HepG2 (cell line): ENCODE data around the gene PIP4K2C. TPM values are rescaled to one million over a fixed set of nuclear protein-coding genes. Genes with fewer than 3 reads are reported as not detected.

Source experiments
- EZH2 ChIP-seq: conservative IDR thresholded peaks from 2 replicates; pipeline ENCODE4 v1.6.1; 2012; ENCODE audit warnings: mild to moderate bottlenecking, low read depth, low read length, moderate library complexity
- HNRNPL ChIP-seq: fragments of 200-400 bp; formaldehyde crosslinking; IDR thresholded peaks from 2 replicates; pipeline ENCODE4 v1.6.1; 2017; ENCODE audit warnings: mild to moderate bottlenecking, low read depth, low read length
- KLF11 ChIP-seq: IDR thresholded peaks from 2 replicates; pipeline ENCODE4 v1.6.1; 2016; ENCODE audit warnings: missing compliant biosample characterization
- MBNL3 ChIP-seq: fragments of 250-450 bp; sonication (Bioruptor Pico); conservative IDR thresholded peaks from 2 replicates; pipeline ENCODE4 v1.8.0; 2022; ENCODE audit warnings: mild to moderate bottlenecking, inconsistent platforms
- NFE2L2 ChIP-seq: fragments of 150-350 bp; IDR thresholded peaks from 2 replicates; pipeline ENCODE4 v1.6.1; 2014; ENCODE audit warnings: low read length
- RFX5 ChIP-seq: IDR thresholded peaks from 2 replicates; pipeline ENCODE4 v1.6.1; 2011; ENCODE audit warnings: low read depth, low read length, improper control_type of control experiment
- RFXAP ChIP-seq: sonication (generic); formaldehyde crosslinking; IDR thresholded peaks from 2 replicates; pipeline ENCODE4 v1.4.0; 2020; ENCODE audit warnings: missing genetic modification reagents, borderline replicate concordance
- SP1 ChIP-seq, 2 experiments: fragments of 450-650 bp in 1 of 2; sonication (generic) in 1 of 2; formaldehyde crosslinking in 1 of 2; IDR thresholded peaks; 2 replicates each; pipeline versions ENCODE4 v1.4.0 to v1.6.1; 2016 to 2020; ENCODE audit warnings: missing genetic modification reagents in 1 of 2
- SRF ChIP-seq: IDR thresholded peaks from 2 replicates; pipeline ENCODE4 v1.6.1; 2011; ENCODE audit warnings: mild to moderate bottlenecking, low read depth, low read length, moderate library complexity
- TARDBP ChIP-seq: sonication (generic); formaldehyde crosslinking; IDR thresholded peaks from 2 replicates; pipeline ENCODE4 v1.8.0; 2022; ENCODE audit warnings: mild to moderate bottlenecking, missing genetic modification reagents
- ZNF546 ChIP-seq: sonication (generic); formaldehyde crosslinking; conservative IDR thresholded peaks from 2 replicates; pipeline ENCODE4 v1.8.1; 2023; ENCODE audit warnings: mild to moderate bottlenecking, missing genetic modification reagents
- ZNF619 ChIP-seq: sonication (generic); formaldehyde crosslinking; IDR thresholded peaks from 2 replicates; pipeline ENCODE4 v1.4.0; 2020; ENCODE audit warnings: mild to moderate bottlenecking, missing genetic modification reagents
- ZNF883 ChIP-seq: sonication (generic); formaldehyde crosslinking; IDR thresholded peaks from 2 replicates; pipeline ENCODE4 v1.5.1; 2020; ENCODE audit warnings: mild to moderate bottlenecking, missing genetic modification reagents; ENCODE audit errors: not compliant biosample characterization
- polyA plus RNA-seq, 8 experiments: library from polyadenylated mRNA; depleted of rRNA in 3 of 8; stranded (reverse) in 7 of 8; unstranded in 1 of 8; fragments of >200 nt; fragmentation: Illumina TruSeq in 4 of 8; extraction: Trizol in 4 of 8; gene quantifications; 2 replicates each; pipeline versions ENCODE4 v1.2.1 to v1.2.3, GENCODE V29; 2011 to 2016; ENCODE audit warnings: low read depth in 4 of 8, missing spikeins in 1 of 8, mixed read lengths in 1 of 8; ENCODE audit not compliant: insufficient read depth in 1 of 8
- total RNA-seq, 5 experiments: library from RNA; depleted of rRNA; stranded (reverse); fragments of >200 nt; fragmentation: Illumina TruSeq; extraction: Trizol; gene quantifications; 2 replicates each; pipeline ENCODE4 v1.2.3, GENCODE V29; 2016; ENCODE audit warnings: low read depth in 1 of 5
- TF ChIP-seq, protein P1 (sequence below): sonication (generic); formaldehyde crosslinking; IDR thresholded peaks from 2 replicates; pipeline ENCODE4 v1.8.1; 2023; ENCODE audit warnings: mild to moderate bottlenecking, moderate library complexity, missing genetic modification reagents
- TF ChIP-seq, protein P2 (sequence below): sonication (generic); formaldehyde crosslinking; IDR thresholded peaks from 2 replicates; pipeline ENCODE4 v1.4.0; 2020; ENCODE audit warnings: missing genetic modification reagents
- TF ChIP-seq, protein P3 (sequence below): sonication (generic); formaldehyde crosslinking; IDR thresholded peaks from 2 replicates; pipeline ENCODE4 v1.8.1; 2023; ENCODE audit warnings: mild to moderate bottlenecking, missing genetic modification reagents
- TF ChIP-seq, protein P4 (sequence below): sonication (generic); formaldehyde crosslinking; IDR thresholded peaks from 2 replicates; pipeline ENCODE4 v1.8.0; 2022; ENCODE audit warnings: mild to moderate bottlenecking, missing genetic modification reagents, borderline replicate concordance
- TF ChIP-seq, protein P5 (sequence below): sonication (generic); formaldehyde crosslinking; IDR thresholded peaks from 2 replicates; pipeline ENCODE4 v1.5.0; 2020; ENCODE audit warnings: mild to moderate bottlenecking, missing genetic modification reagents, borderline replicate concordance
- TF ChIP-seq, protein P6 (sequence below): sonication (generic); formaldehyde crosslinking; IDR thresholded peaks from 2 replicates; pipeline ENCODE4 v1.9.0; 2021; ENCODE audit warnings: missing genetic modification reagents, mild to moderate bottlenecking, borderline replicate concordance

PIP4K2C gene
- total and polyA plus RNA-seq, 2 of the 13 experiments (the other 11 are each of a cell fraction or from before 2014, with no cell fraction given) = 23.3 to 26.4 TPM

DNA sequence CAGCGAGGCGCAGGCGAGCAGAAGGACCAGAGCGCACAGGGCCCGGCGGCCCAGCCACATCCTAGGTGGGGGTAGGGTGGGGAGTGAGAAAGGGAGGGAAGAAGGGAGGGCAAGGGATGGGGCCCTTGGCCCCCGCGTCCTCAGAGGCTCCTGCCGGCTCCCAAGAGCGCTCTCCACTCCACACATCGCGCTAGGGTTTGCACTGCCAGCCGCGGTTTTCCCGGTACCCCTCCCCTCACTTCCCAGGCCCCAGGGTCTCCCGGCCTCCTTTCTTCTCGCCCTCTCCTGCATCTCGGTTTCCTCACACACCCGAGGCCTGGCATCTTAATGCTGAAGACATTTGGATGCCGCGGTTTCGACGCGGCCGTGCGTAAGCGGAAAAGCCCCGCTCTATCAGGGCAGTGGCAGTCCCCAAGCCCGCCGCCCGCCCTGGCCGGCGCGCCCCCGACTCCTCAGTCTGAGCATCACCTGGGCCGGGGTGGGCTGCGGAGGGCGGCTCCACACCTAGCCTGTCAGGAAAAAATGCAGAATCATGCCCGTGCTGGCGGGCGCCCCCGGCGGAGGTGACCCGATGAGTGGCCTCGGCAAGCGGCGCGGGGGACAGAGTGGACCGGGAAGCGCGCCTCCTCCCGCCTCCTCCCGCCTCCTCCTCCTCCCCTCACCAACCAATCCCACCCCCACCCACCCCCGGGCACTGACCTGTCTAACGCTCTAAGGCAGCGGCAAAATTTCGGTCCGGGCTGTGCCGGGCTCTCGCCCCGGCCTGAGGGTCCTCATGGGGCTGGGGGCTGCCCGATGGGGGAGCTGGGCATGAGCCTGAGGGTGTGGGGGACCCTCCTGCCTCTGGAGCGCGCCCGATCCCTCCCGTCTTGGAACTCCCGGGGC lies 41.3 kb downstream of the PIP4K2C start (continued):
- no peak for TF ChIP-seq ZNF619
- TF ChIP-seq, protein P1, sequence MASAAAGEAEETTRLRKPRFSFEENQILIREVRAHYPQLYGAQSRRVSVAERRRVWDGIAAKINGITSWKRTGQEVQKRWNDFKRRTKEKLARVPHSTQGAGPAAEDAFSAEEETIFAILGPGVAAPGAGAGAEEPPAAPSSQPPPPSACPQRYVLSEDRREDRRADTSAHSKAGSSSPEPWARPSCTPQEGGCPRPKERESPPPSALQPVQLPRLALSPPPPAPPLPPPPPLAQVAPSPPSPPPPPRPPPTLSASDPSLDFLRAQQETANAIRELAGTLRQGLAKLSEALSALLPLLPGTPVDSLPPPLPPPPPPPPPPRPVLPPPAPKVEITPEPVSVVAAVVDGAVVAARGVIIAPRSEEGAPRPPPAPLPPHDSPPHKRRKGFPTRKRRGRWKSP = no peak
- peak; percentile 50 for TF ChIP-seq ZNF883 (CRISPR knock-in tag)
- TF ChIP-seq, protein P2, sequence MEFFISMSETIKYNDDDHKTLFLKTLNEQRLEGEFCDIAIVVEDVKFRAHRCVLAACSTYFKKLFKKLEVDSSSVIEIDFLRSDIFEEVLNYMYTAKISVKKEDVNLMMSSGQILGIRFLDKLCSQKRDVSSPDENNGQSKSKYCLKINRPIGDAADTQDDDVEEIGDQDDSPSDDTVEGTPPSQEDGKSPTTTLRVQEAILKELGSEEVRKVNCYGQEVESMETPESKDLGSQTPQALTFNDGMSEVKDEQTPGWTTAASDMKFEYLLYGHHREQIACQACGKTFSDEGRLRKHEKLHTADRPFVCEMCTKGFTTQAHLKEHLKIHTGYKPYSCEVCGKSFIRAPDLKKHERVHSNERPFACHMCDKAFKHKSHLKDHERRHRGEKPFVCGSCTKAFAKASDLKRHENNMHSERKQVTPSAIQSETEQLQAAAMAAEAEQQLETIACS (CRISPR knock-in tag) = no peak; the same call in 1 of the 2 replicates
- no peak for TF ChIP-seq SP1 (IDR thresholded peaks at IDR 0.05)
- no peak for TF ChIP-seq SP1 (CRISPR knock-in tag; IDR thresholded peaks at IDR 0.05)
- TF ChIP-seq RFXAP (CRISPR knock-in tag) = no peak
- TF ChIP-seq, protein P3, sequence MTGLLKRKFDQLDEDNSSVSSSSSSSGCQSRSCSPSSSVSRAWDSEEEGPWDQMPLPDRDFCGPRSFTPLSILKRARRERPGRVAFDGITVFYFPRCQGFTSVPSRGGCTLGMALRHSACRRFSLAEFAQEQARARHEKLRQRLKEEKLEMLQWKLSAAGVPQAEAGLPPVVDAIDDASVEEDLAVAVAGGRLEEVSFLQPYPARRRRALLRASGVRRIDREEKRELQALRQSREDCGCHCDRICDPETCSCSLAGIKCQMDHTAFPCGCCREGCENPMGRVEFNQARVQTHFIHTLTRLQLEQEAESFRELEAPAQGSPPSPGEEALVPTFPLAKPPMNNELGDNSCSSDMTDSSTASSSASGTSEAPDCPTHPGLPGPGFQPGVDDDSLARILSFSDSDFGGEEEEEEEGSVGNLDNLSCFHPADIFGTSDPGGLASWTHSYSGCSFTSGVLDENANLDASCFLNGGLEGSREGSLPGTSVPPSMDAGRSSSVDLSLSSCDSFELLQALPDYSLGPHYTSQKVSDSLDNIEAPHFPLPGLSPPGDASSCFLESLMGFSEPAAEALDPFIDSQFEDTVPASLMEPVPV (CRISPR knock-in tag) = peak; percentile 26; the same call in 1 of the 2 replicates
- no peak for TF ChIP-seq KLF11
- TF ChIP-seq, protein P4, sequence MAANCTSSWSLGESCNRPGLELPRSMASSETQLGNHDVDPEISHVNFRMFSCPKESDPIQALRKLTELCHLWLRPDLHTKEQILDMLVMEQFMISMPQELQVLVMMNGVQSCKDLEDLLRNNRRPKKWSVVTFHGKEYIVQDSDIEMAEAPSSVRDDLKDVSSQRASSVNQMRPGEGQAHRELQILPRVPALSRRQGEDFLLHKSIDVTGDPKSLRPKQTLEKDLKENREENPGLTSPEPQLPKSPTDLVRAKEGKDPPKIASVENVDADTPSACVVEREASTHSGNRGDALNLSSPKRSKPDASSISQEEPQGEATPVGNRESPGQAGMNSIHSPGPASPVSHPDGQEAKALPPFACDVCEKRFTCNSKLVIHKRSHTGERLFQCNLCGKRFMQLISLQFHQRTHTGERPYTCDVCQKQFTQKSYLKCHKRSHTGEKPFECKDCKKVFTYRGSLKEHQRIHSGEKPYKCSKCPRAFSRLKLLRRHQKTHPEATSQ = no peak
- no peak for TF ChIP-seq SRF
- TF ChIP-seq, protein P5, sequence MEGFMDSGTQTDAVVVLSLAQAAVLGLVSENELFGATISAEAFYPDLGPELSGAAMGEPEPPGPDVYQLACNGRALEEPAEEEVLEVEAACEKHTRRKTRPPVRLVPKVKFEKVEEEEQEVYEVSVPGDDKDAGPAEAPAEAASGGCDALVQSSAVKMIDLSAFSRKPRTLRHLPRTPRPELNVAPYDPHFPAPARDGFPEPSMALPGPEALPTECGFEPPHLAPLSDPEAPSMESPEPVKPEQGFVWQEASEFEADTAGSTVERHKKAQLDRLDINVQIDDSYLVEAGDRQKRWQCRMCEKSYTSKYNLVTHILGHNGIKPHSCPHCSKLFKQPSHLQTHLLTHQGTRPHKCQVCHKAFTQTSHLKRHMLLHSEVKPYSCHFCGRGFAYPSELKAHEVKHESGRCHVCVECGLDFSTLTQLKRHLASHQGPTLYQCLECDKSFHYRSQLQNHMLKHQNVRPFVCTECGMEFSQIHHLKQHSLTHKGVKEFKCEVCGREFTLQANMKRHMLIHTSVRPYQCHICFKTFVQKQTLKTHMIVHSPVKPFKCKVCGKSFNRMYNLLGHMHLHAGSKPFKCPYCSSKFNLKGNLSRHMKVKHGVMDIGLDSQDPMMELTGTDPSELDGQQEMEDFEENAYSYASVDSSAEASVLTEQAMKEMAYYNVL (CRISPR knock-in tag) = 0 out of 2 replicates have a peak, but pooled peaks have one; percentile 11
- no peak for TF ChIP-seq RFX5
- TF ChIP-seq EZH2 = no peak
- TF ChIP-seq TARDBP (CRISPR knock-in tag) = no peak
- no peak for TF ChIP-seq HNRNPL
- no peak for TF ChIP-seq MBNL3
- TF ChIP-seq, protein P6, sequence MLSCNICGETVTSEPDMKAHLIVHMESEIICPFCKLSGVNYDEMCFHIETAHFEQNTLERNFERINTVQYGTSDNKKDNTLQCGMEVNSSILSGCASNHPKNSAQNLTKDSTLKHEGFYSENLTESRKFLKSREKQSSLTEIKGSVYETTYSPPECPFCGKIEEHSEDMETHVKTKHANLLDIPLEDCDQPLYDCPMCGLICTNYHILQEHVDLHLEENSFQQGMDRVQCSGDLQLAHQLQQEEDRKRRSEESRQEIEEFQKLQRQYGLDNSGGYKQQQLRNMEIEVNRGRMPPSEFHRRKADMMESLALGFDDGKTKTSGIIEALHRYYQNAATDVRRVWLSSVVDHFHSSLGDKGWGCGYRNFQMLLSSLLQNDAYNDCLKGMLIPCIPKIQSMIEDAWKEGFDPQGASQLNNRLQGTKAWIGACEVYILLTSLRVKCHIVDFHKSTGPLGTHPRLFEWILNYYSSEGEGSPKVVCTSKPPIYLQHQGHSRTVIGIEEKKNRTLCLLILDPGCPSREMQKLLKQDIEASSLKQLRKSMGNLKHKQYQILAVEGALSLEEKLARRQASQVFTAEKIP (CRISPR knock-in tag) = no peak
- 0 out of 2 replicates have a peak, but pooled peaks have one; percentile 46 for TF ChIP-seq ZNF546 (CRISPR knock-in tag)
- peak; percentile 44; the same call in 1 of the 2 replicates for TF ChIP-seq NFE2L2
